Uterus (tissue), 2 donors: Measurements from ENCODE around the gene ZRANB3.

ENCODE experiments used
- POLR2A ChIP-seq, 2 donors: fragments of 450-650 bp; IDR thresholded peaks; one replicate each; pipeline ENCODE4 v1.6.1; 2016; ENCODE audit warnings: antibody characterized with exemption in 2 of 2, mild to moderate bottlenecking in 1 of 2, moderate library complexity in 1 of 2
- TF ChIP-seq, protein P1 (sequence below), 4 experiments: fragments of 200-600 bp in 2 of 4; fragments of 450-650 bp in 2 of 4; sonication (generic) in 2 of 4; IDR thresholded peaks; one replicate each; pipeline ENCODE4 v1.5.1; 2016 to 2019; ENCODE audit warnings: antibody characterized with exemption in 4 of 4, mild to moderate bottlenecking in 2 of 4, moderate library complexity in 1 of 4

DNA sequence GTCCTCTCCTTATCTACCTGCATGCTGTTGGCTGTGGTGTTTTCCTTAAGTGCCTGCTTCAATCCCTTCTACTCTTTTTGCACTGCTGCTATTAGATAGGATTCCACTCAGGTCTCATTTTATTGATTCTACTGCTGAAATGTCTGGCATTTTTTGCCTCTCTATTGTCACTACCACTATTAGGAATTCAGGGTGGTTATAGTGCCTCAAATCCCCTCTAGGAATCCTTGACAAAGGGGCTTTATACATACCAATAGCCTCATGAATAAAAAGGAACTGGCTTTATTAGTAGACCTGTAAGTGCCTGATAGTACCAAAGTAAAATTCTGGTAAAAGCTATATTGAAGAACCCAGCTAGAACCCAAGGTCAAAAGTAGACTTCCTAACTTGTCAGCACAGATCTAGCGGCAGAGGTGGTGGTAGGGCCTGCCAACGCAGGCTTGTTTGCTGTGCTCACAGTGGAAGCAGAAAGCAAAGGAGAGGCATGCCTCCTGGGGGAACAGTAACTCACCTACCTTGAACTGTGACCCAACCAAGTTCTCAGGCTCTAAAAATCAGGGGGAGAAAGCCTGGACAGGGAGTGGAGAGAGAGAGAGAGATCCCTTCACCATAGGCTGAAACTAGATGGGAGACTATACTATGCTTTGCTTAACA lies 278.1 kb downstream of the ZRANB3 start:
- TF ChIP-seq POLR2A (IDR thresholded peaks at IDR 0.05): no peak
- TF ChIP-seq, protein P1, sequence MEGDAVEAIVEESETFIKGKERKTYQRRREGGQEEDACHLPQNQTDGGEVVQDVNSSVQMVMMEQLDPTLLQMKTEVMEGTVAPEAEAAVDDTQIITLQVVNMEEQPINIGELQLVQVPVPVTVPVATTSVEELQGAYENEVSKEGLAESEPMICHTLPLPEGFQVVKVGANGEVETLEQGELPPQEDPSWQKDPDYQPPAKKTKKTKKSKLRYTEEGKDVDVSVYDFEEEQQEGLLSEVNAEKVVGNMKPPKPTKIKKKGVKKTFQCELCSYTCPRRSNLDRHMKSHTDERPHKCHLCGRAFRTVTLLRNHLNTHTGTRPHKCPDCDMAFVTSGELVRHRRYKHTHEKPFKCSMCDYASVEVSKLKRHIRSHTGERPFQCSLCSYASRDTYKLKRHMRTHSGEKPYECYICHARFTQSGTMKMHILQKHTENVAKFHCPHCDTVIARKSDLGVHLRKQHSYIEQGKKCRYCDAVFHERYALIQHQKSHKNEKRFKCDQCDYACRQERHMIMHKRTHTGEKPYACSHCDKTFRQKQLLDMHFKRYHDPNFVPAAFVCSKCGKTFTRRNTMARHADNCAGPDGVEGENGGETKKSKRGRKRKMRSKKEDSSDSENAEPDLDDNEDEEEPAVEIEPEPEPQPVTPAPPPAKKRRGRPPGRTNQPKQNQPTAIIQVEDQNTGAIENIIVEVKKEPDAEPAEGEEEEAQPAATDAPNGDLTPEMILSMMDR (IDR thresholded peaks at IDR 0.05): no peak
